HepG2 (cell line): ENCODE data around the gene NDUFA8. TPM values are rescaled to one million over a fixed set of nuclear protein-coding genes. Genes with fewer than 3 reads are reported as not detected.

ENCODE experiments used
- ATAC-seq: fragments of 200-7000 bp; cut with Tn5 transposase; 3 replicates; pipeline ENCODE4 v1.9.1; 2020; ENCODE audit warnings: mild to moderate bottlenecking, moderate library complexity
- BruUV-seq: library from RNA; stranded (reverse); fragments of 400-500 nt; replicated peaks from 2 replicates; lab custom pipeline; 2021; lab: Mats Ljungman, UMichigan
- CTCF ChIA-PET: fragments of 300-600 bp; formaldehyde crosslinking; extraction: SDS; loops from one replicate; lab custom pipeline; 2021; ENCODE audit warnings: low total read pairs, inconsistent platforms, low intra/inter-chr PET ratio; lab: Yijun Ruan, JAX
- POLR2A ChIA-PET: fragments of 350-600 bp; sonication (Branson Sonifier 250); formaldehyde crosslinking; loops from one replicate; lab custom pipeline; 2020; ENCODE audit warnings: antibody characterized with exemption, inconsistent platforms; lab: Yijun Ruan, JAX
- DNase-seq: peaks from one replicate; pipeline ENCODE4 v3.0.0-alpha.2; 2015; ENCODE audit warnings: low spot score
- FAIRE-seq: peaks from 3 replicates; lab custom pipeline; 2011; peaks lifted over from hg19 to GRCh38; lab: Jason Lieb, UNC
- H2AFZ ChIP-seq: one replicate; pipeline ENCODE4 v1.6.1; 2011; ENCODE audit warnings: low read length, inconsistent platforms
- H3K27ac ChIP-seq: fragments of 300-600 bp; 3 replicates; pipeline ENCODE4 v1.8.0; 2011; ENCODE audit warnings: mixed run types, mild to moderate bottlenecking, mixed read lengths, low read length, inconsistent platforms; ENCODE audit not compliant: insufficient read depth; ENCODE audit errors: extremely low read length
- H3K27me3 ChIP-seq, 2 experiments: fragments of 200-600 bp in 1 of 2; 2 replicates in 1 of 2; 3 replicates in 1 of 2; pipeline versions ENCODE4 v1.6.0 to v1.8.0; 2011; ENCODE audit warnings: low read length in 2 of 2, mild to moderate bottlenecking in 2 of 2, moderate library complexity in 2 of 2, inconsistent platforms in 1 of 2; ENCODE audit not compliant: insufficient read depth in 2 of 2, control insufficient read depth in 1 of 2
- H3K36me3 ChIP-seq, 2 experiments: fragments of 200-600 bp in 1 of 2; replicated peaks in 1 of 2; 2 replicates in 1 of 2; 3 replicates in 1 of 2; pipeline versions ENCODE4 v1.5.1 to v1.8.0; 2011; ENCODE audit warnings: low read length in 2 of 2, inconsistent platforms in 1 of 2; ENCODE audit not compliant: insufficient read depth in 2 of 2, control insufficient read depth in 1 of 2
- H3K4me1 ChIP-seq: 2 replicates; pipeline ENCODE4 v1.5.1; 2012; ENCODE audit warnings: low read length, inconsistent platforms; ENCODE audit not compliant: insufficient read depth
- H3K4me2 ChIP-seq: 2 replicates; pipeline ENCODE4 v1.6.0; 2011; ENCODE audit warnings: low read depth, low read length, inconsistent platforms
- H3K4me3 ChIP-seq, 3 experiments: fragments of 200-600 bp in 1 of 3; sonication (generic), shearing (Covaris generic) in 1 of 3; replicated peaks in 1 of 3; 2 replicates each; pipeline ENCODE4 v1.5.1; 2011 to 2016; ENCODE audit warnings: low read length in 3 of 3, inconsistent platforms in 2 of 3, low read depth in 2 of 3, mild to moderate bottlenecking in 2 of 3, control low read depth in 1 of 3, mixed read lengths in 1 of 3; ENCODE audit not compliant: insufficient read depth in 1 of 3
- H3K79me2 ChIP-seq: one replicate; pipeline ENCODE4 v1.6.1; 2011; ENCODE audit warnings: low read length, inconsistent platforms; ENCODE audit not compliant: insufficient read depth
- H3K9ac ChIP-seq: 2 replicates; pipeline ENCODE4 v1.6.0; 2011; ENCODE audit warnings: mild to moderate bottlenecking, low read depth, low read length, inconsistent platforms; ENCODE audit not compliant: insufficient read depth
- H3K9me3 ChIP-seq: 2 replicates; pipeline ENCODE4 v1.5.1; 2012; ENCODE audit warnings: mild to moderate bottlenecking, low read length
- H4K20me1 ChIP-seq: 2 replicates; pipeline ENCODE4 v1.6.0; 2011; ENCODE audit warnings: inconsistent platforms, mild to moderate bottlenecking, low read length, moderate library complexity; ENCODE audit not compliant: insufficient read depth
- BHLHE40 ChIP-seq: IDR thresholded peaks from 2 replicates; pipeline ENCODE4 v1.6.1; 2011; ENCODE audit warnings: low read length, improper control_type of control experiment
- FOXO1 ChIP-seq: sonication (generic); formaldehyde crosslinking; IDR thresholded peaks from 2 replicates; pipeline ENCODE4 v1.4.0; 2020; ENCODE audit warnings: missing genetic modification reagents
- HES4 ChIP-seq: sonication (generic); formaldehyde crosslinking; IDR thresholded peaks from 2 replicates; pipeline ENCODE4 v1.9.0; 2021; ENCODE audit warnings: mild to moderate bottlenecking, missing genetic modification reagents, borderline replicate concordance
- MAX ChIP-seq: IDR thresholded peaks from 2 replicates; pipeline ENCODE4 v1.6.1; 2012; ENCODE audit warnings: inconsistent platforms
- MBD4 ChIP-seq: IDR thresholded peaks from 2 replicates; pipeline ENCODE4 v1.6.1; 2012; ENCODE audit warnings: low read length, inconsistent platforms, borderline replicate concordance
- ZBED4 ChIP-seq: sonication (generic); formaldehyde crosslinking; IDR thresholded peaks from 2 replicates; pipeline ENCODE4 v1.4.0; 2020; ENCODE audit warnings: missing genetic modification reagents, borderline replicate concordance
- ZBTB7B ChIP-seq: sonication (generic); formaldehyde crosslinking; IDR thresholded peaks from 2 replicates; pipeline ENCODE4 v1.4.0; 2020; ENCODE audit warnings: missing genetic modification reagents
- ZNF704 ChIP-seq: sonication (generic); formaldehyde crosslinking; IDR thresholded peaks from 2 replicates; pipeline ENCODE4 v1.8.1; 2023; ENCODE audit warnings: mild to moderate bottlenecking, inconsistent platforms, moderate library complexity, missing genetic modification reagents, borderline replicate concordance
- ZUFSP ChIP-seq: sonication (generic); formaldehyde crosslinking; IDR thresholded peaks from 2 replicates; pipeline ENCODE4 v1.9.0; 2021; ENCODE audit warnings: missing genetic modification reagents, mild to moderate bottlenecking, borderline replicate concordance
- WGBS: methylation state at CpG from one replicate; pipeline ENCODE4 v1.1.6; 2017; ENCODE audit warnings: low lambda C conversion rate; 5-methylcytosine and 5-hydroxymethylcytosine counted together
- in situ Hi-C: cut with HindIII; loops from 2 replicates; pipeline ENCODE4 v1.10.0; 2017; ENCODE audit warnings: low pct_unique_long_range_greater_than_20kb; ENCODE audit not compliant: extremely low pct_ligation_motif_present
- intact Hi-C: fragments of 100-400 bp; cut with micrococcal nuclease; formaldehyde crosslinking; loops from one replicate; pipeline ENCODE4 v1.10.0; 2022; ENCODE audit not compliant: unreplicated experiment
- polyA plus RNA-seq, 8 experiments: library from polyadenylated mRNA; depleted of rRNA in 3 of 8; stranded (reverse) in 7 of 8; unstranded in 1 of 8; fragments of >200 nt; fragmentation: Illumina TruSeq in 4 of 8; extraction: Trizol in 4 of 8; gene quantifications; 2 replicates each; pipeline versions ENCODE4 v1.2.1 to v1.2.3, GENCODE V29; 2011 to 2016; ENCODE audit warnings: low read depth in 4 of 8, missing spikeins in 1 of 8, mixed read lengths in 1 of 8; ENCODE audit not compliant: insufficient read depth in 1 of 8
- total RNA-seq, 5 experiments: library from RNA; depleted of rRNA; stranded (reverse); fragments of >200 nt; fragmentation: Illumina TruSeq; extraction: Trizol; gene quantifications; 2 replicates each; pipeline ENCODE4 v1.2.3, GENCODE V29; 2016; ENCODE audit warnings: low read depth in 1 of 5

Gene NDUFA8
- total and polyA plus RNA-seq, 2 of the 13 experiments (the other 11 are each of a cell fraction or from before 2014, with no cell fraction given): 68.6 to 71.7 TPM

GRCh38 chr9:122120316-122121071 lies 39.1 kb downstream of the NDUFA8 start (continued):
- TF ChIP-seq ZBED4 (CRISPR knock-in tag) (no peak), FOXO1 (no peak), MBD4 (no peak)
- TF ChIP-seq, all 625 proteins: peak for 0

- DNase-seq (no peak), FAIRE-seq (no peak), ATAC-seq (no peak)
- BruUV-seq: no TSS peak
- Histone ChIP-seq H3K9ac (no peak overlapping the region), H3K36me3 (no peaks in the 10 kb centered on the region), H3K9me3 (no peaks in the 10 kb centered on the region), H3K27me3 (peaks cover 0 to 11% of the 10 kb centered on the region in 2 experiments; a peak in 3 of 5 replicates), H3K4me2 (no peak overlapping the region), H4K20me1 (no peaks in the 10 kb centered on the region), H3K79me2 (no peaks in the 10 kb centered on the region), H3K4me1 (peaks cover 11% of the 10 kb centered on the region), H2AFZ (no peak overlapping the region), H3K4me3 (no peak overlapping the region), H3K27ac (no peak overlapping the region)
- in situ Hi-C loops: loop anchor here (5.0 to 10.0 kb wide), 2 partner anchors 228 to 335 kb away; no protein-coding TSS in a partner anchor
- ChIA-PET CTCF (no interaction called here), POLR2A (no interaction called here)
- intact Hi-C loops: no loop called here
- 57% methylated on average over 5 of the region's 5 CpGs for WGBS
- TF ChIP-seq ZNF704 (no peak), MAX (no peak), ZUFSP (CRISPR knock-in tag) (no peak), HES4 (CRISPR knock-in tag) (no peak), ZBTB7B (no peak), BHLHE40 (no peak)
These were observed 39.9 kb downstream of the NDUFA8 start for GRCh38 chr9:122119721-122120120.
